GM12873 (cell line): ENCODE measurements around the gene FLNB.

Experiments
- TF ChIP-seq, protein P1 (sequence below): IDR thresholded peaks from 2 replicates; pipeline ENCODE4 v1.5.1; 2012; ENCODE audit warnings: low read depth, mild to moderate bottlenecking, moderate library complexity, low read length, control low read depth; ENCODE audit not compliant: insufficient read depth; ENCODE audit errors: missing control alignments

Gene FLNB

DNA sequence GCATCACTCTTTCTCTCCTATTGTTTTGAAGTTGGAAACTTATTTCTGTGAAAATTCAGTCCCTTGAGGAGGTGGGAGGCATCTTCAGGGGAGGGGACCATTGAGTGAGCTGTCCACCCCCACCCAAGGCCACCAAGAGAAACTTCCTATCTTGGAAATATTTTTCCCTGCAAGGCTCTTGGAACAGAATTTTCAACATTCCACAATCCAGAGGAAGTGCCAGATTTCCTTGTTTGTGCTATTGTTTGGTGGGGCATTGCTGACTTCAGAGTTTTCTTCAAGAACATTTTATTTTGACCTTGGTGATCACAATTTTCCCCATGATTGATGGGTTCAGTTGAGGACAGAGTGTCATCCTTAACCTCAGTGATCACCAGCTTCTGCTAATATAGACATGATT is 190.6 kb downstream of the FLNB start:
- TF ChIP-seq, protein P1, sequence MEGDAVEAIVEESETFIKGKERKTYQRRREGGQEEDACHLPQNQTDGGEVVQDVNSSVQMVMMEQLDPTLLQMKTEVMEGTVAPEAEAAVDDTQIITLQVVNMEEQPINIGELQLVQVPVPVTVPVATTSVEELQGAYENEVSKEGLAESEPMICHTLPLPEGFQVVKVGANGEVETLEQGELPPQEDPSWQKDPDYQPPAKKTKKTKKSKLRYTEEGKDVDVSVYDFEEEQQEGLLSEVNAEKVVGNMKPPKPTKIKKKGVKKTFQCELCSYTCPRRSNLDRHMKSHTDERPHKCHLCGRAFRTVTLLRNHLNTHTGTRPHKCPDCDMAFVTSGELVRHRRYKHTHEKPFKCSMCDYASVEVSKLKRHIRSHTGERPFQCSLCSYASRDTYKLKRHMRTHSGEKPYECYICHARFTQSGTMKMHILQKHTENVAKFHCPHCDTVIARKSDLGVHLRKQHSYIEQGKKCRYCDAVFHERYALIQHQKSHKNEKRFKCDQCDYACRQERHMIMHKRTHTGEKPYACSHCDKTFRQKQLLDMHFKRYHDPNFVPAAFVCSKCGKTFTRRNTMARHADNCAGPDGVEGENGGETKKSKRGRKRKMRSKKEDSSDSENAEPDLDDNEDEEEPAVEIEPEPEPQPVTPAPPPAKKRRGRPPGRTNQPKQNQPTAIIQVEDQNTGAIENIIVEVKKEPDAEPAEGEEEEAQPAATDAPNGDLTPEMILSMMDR, result no peak

DNA sequence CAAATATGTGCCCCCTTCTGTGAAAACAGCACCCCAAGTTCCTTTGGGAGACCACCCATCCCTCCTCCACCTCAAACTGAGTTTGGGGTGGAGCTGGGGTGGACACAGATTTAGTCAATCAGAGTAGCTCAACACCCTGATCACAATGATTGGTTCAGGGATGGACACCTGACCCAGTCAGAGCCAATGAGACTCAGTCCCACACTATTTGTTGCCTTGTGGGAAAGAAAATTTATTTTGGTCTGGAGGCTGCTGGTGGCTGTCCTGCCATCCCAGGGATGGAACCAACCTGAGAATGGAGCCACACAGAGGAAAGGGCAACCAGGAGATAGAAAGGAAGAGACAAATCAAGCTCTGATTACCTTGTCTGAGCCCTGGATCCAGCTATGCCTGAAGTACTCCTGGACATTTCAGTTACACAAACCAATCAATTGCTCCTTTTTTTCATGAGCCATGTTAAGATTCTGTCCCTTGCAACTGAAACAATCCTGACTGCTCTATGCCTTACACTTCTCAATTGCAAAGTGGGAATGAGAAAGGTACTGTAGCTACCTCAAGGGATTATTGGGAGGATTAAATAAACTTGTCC is 192.0 kb downstream of the FLNB start:
- TF ChIP-seq, protein P1, result no peak

DNA sequence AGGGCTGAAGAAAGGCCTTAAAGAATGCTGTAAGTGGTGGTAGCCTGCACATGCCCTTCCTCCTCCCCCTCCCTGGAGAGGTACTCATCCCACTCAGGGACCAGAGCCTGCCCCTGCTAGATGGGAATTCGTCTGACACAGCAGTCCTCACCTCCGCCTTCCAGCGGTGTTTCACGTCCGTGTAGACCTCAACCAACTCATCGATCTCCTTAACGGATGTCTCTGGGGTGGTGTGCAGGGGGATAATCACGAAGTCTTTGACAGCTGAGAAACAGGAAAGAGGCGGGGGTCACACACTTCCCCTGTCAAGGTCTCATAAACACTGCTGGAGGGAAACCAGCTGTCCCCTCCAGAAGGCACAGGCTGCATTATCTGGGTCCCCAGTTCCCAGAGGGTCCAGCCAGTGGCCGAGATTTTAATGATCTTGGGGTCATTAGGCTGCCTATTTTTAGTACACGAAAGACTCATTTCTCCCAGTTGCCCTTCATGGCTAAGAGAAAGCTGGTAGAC is 192.7 kb downstream of the FLNB start:
- TF ChIP-seq, protein P1, result no peak

DNA sequence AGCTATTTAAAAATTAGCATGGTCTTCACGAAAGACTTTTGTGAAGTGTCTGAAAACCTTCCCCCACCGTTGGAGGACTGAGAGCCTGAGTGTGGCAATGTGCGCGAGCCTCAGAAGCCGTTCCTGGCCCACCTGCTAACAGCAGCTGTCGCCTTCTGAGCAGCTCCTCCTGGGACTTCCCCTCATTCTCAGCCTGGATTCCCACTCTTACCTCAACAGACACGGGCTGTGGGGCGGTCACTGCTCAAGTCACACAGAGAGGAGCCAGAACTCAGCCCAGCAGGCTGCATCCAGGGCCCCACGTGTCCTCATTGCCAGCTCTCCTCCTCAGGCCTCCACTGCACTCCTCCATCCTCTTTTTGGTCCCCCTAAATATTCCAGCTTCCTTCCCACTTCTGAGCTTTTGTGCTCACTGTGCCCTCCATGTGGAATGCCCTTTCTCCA is 194.7 kb downstream of the FLNB start:
- TF ChIP-seq, protein P1, result no peak

DNA sequence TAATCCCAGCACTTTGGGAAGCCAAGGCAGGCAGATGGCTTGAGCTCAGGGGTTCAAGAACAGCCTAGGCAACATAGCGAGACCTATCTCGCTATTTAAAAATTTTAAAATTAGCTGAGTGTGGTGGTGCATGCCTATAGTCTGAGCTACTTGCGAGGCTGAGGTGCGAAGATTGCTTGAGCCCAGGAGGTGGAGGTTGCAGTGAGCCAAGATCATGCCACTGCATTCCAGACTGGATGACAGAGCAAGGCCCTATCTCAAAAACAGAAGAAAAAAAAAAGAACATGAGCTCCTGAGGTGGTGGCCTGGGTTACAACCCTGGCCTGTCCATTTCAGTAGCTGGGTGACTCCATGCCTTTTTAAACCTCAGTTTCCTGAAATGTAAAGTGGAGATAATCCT is 195.3 kb downstream of the FLNB start:
- TF ChIP-seq, protein P1, result no peak

DNA sequence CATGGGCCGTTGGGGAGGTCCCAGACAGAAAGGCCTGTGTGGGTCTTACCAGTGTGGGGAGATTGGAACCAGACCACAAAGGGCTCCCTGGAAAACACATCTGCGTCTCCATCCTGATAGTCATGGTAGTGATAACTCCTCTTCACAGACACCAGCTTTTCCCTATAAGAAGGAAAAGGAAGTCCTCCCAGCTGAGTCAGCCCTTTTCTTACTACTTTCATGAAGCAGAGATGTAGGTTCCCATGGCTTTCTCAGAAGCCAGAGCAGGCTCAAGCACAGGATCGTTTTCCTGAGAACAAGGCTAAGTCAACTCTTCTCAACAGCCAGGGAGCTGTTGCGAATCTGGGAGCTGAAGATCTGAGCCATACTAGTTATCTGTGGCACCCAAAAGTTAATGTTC is 196.5 kb downstream of the FLNB start:
- TF ChIP-seq, protein P1, result no peak

DNA sequence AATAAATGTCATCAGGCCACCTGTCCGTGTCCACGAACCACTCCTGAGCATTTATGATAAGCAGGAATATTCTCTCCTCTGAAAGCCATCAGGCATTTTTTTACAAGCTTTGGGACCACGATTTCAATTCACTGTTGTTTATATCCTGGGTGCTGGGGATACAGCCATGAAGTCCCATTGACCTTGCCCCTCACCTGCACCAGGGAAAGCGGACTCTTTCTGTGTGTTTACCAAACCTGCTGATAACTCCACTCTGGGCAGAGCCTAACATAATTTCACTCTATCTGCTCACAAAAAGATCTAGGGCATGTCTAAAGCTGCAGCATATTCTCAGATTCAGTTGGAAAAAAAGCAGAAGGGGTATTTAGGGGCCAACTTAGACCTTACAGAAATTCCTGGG is 197.8 kb downstream of the FLNB start:
- TF ChIP-seq, protein P1, result no peak
